HepG2 (cell line): Measurements from ENCODE around the gene SLCO4A1. TPM values are rescaled to one million over a fixed set of nuclear protein-coding genes. Genes with fewer than 3 reads are reported as not detected.

Experiments
- CCAR2 ChIP-seq: fragments of 200-400 bp; formaldehyde crosslinking; optimal IDR thresholded peaks from 2 replicates; pipeline ENCODE3; 2018; ENCODE audit warnings: low read depth, mild to moderate bottlenecking, low read length, moderate library complexity
- CREM ChIP-seq, 2 experiments: sonication (generic) in 1 of 2; formaldehyde crosslinking in 1 of 2; IDR thresholded peaks; 2 replicates each; pipeline versions ENCODE4 v1.4.0 to v1.6.1; 2016 to 2020; ENCODE audit warnings: antibody characterized with exemption in 1 of 2, mild to moderate bottlenecking in 1 of 2, missing genetic modification reagents in 1 of 2
- NCOR1 ChIP-seq: fragments of 200-600 bp; sonication (generic); IDR thresholded peaks from 2 replicates; pipeline ENCODE4 v1.7.0; 2017; ENCODE audit warnings: antibody characterized with exemption, low read length, borderline replicate concordance
- POLR2AphosphoS5 ChIP-seq: IDR thresholded peaks from 2 replicates; pipeline ENCODE4 v1.6.1; 2012; ENCODE audit warnings: low read depth, low read length
- SATB2 ChIP-seq: sonication (generic); formaldehyde crosslinking; IDR thresholded peaks from 2 replicates; pipeline ENCODE4 v1.5.0; 2020; ENCODE audit warnings: missing genetic modification reagents
- SOX5 ChIP-seq: IDR thresholded peaks from 2 replicates; pipeline ENCODE4 v1.6.1; 2016; ENCODE audit warnings: borderline replicate concordance
- TBX3 ChIP-seq: fragments of 450-650 bp; IDR thresholded peaks from 2 replicates; pipeline ENCODE4 v1.6.1; 2017; ENCODE audit warnings: antibody characterized with exemption, mild to moderate bottlenecking, inconsistent platforms, borderline replicate concordance
- TOPORS ChIP-seq: sonication (generic); formaldehyde crosslinking; IDR thresholded peaks from 2 replicates; pipeline ENCODE4 v1.8.0; 2023; ENCODE audit warnings: mild to moderate bottlenecking, missing genetic modification reagents
- ZBTB3 ChIP-seq: sonication (generic); formaldehyde crosslinking; IDR thresholded peaks from 2 replicates; pipeline ENCODE4 v1.4.0; 2020; ENCODE audit warnings: low read depth, mild to moderate bottlenecking, moderate library complexity, missing genetic modification reagents, borderline replicate concordance
- ZMAT5 ChIP-seq: sonication (generic); formaldehyde crosslinking; IDR thresholded peaks from 2 replicates; pipeline ENCODE4 v1.5.0; 2020; ENCODE audit warnings: mild to moderate bottlenecking, low read depth, missing genetic modification reagents, borderline replicate concordance
- ZNF138 ChIP-seq: sonication (generic); formaldehyde crosslinking; IDR thresholded peaks from 2 replicates; pipeline ENCODE4 v1.5.0; 2020; ENCODE audit warnings: mild to moderate bottlenecking, low read depth, missing genetic modification reagents
- ZNF205 ChIP-seq: IDR thresholded peaks from 2 replicates; pipeline ENCODE4 v1.6.1; 2018; ENCODE audit warnings: missing biosample characterization, missing genetic modification reagents
- ZNF264 ChIP-seq: sonication (generic); formaldehyde crosslinking; IDR thresholded peaks from 2 replicates; pipeline ENCODE4 v1.4.0; 2020; ENCODE audit warnings: missing genetic modification reagents
- ZNF292 ChIP-seq: sonication (generic); formaldehyde crosslinking; IDR thresholded peaks from 2 replicates; pipeline ENCODE4 v1.8.1; 2022; ENCODE audit warnings: mild to moderate bottlenecking, low read depth, missing genetic modification reagents, borderline replicate concordance
- ZNF614 ChIP-seq: IDR thresholded peaks from 2 replicates; pipeline ENCODE4 v1.6.1; 2018; ENCODE audit warnings: missing biosample characterization, missing genetic modification reagents, inconsistent platforms, borderline replicate concordance
- ZNF703 ChIP-seq: sonication (generic); formaldehyde crosslinking; IDR thresholded peaks from 2 replicates; pipeline ENCODE4 v1.5.1; 2020; ENCODE audit warnings: missing genetic modification reagents, mild to moderate bottlenecking, moderate library complexity, borderline replicate concordance
- ZNF792 ChIP-seq: IDR thresholded peaks from 2 replicates; pipeline ENCODE4 v1.6.1; 2016
- polyA plus RNA-seq, 8 experiments: library from polyadenylated mRNA; depleted of rRNA in 3 of 8; stranded (reverse) in 7 of 8; unstranded in 1 of 8; fragments of >200 nt; fragmentation: Illumina TruSeq in 4 of 8; extraction: Trizol in 4 of 8; gene quantifications; 2 replicates each; pipeline versions ENCODE4 v1.2.1 to v1.2.3, GENCODE V29; 2011 to 2016; ENCODE audit warnings: low read depth in 4 of 8, missing spikeins in 1 of 8, mixed read lengths in 1 of 8; ENCODE audit not compliant: insufficient read depth in 1 of 8
- total RNA-seq, 5 experiments: library from RNA; depleted of rRNA; stranded (reverse); fragments of >200 nt; fragmentation: Illumina TruSeq; extraction: Trizol; gene quantifications; 2 replicates each; pipeline ENCODE4 v1.2.3, GENCODE V29; 2016; ENCODE audit warnings: low read depth in 1 of 5
- TF ChIP-seq, protein P1 (sequence below): sonication (generic); IDR thresholded peaks from 2 replicates; pipeline ENCODE4 v1.6.1; 2016; ENCODE audit warnings: low read depth, borderline replicate concordance
- TF ChIP-seq, protein P2 (sequence below): sonication (generic); formaldehyde crosslinking; IDR thresholded peaks from 2 replicates; pipeline ENCODE4 v1.8.0; 2022; ENCODE audit warnings: missing genetic modification reagents, mild to moderate bottlenecking, inconsistent platforms, borderline replicate concordance
- TF ChIP-seq, protein P3 (sequence below): sonication (generic); formaldehyde crosslinking; conservative IDR thresholded peaks from 2 replicates; pipeline ENCODE4 v1.4.0; 2020; ENCODE audit warnings: mild to moderate bottlenecking, missing genetic modification reagents, moderate library complexity
- TF ChIP-seq, protein P4 (sequence below): sonication (generic); formaldehyde crosslinking; IDR thresholded peaks from 2 replicates; pipeline ENCODE4 v1.8.1; 2023; ENCODE audit warnings: mild to moderate bottlenecking, moderate library complexity, missing genetic modification reagents

SLCO4A1 gene
- total and polyA plus RNA-seq, 2 of the 13 experiments (the other 11 are each of a cell fraction or from before 2014, with no cell fraction given): 55.5 to 112 TPM

- TF ChIP-seq POLR2AphosphoS5: no peak
- TF ChIP-seq CREM (IDR thresholded peaks at IDR 0.05): peak; percentile 80; the same call in 1 of the 2 replicates
- no peak for TF ChIP-seq CREM (CRISPR knock-in tag; IDR thresholded peaks at IDR 0.05)
- TF ChIP-seq ZBTB3: 0 out of 2 replicates have a peak, but pooled peaks have one; percentile 74
- TF ChIP-seq, protein P1, sequence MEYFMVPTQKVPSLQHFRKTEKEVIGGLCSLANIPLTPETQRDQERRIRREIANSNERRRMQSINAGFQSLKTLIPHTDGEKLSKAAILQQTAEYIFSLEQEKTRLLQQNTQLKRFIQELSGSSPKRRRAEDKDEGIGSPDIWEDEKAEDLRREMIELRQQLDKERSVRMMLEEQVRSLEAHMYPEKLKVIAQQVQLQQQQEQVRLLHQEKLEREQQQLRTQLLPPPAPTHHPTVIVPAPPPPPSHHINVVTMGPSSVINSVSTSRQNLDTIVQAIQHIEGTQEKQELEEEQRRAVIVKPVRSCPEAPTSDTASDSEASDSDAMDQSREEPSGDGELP: peak; percentile 12; the same call in 1 of the 2 replicates
- TF ChIP-seq NCOR1: peak; percentile 57; the same call in 1 of the 2 replicates
- peak; percentile 40; the same call in 1 of the 2 replicates for TF ChIP-seq TBX3
- TF ChIP-seq ZNF614 (CRISPR knock-in tag): peak; percentile 67; the same call in 1 of the 2 replicates
- TF ChIP-seq ZMAT5: no peak
- 0 out of 2 replicates have a peak, but pooled peaks have one; percentile 29 for TF ChIP-seq ZNF703 (CRISPR knock-in tag)
- TF ChIP-seq, protein P2, sequence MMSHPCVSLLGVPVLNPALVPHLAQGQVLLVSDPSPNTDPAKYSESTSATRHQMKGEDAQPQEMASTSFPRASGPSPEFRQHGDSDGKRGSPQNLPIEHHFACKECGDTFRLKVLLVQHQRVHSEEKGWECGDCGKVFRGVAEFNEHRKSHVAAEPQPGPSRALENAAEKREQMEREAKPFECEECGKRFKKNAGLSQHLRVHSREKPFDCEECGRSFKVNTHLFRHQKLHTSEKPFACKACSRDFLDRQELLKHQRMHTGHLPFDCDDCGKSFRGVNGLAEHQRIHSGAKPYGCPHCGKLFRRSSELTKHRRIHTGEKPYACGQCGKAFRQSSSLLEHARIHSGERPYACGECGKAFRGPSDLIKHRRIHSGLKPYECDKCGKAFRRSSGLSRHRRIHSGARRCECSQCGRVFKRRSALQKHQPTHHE (CRISPR knock-in tag): 0 out of 2 replicates have a peak, but pooled peaks have one; percentile 77
- peak; percentile 17 for TF ChIP-seq CCAR2
- TF ChIP-seq ZNF264: peak; percentile 70; the same call in 1 of the 2 replicates
- peak; percentile 37; the same call in 1 of the 2 replicates for TF ChIP-seq SATB2 (CRISPR knock-in tag)
- TF ChIP-seq ZNF792 (CRISPR knock-in tag): peak; percentile 41; the same call in 1 of the 2 replicates
- TF ChIP-seq ZNF292 (CRISPR knock-in tag): peak; percentile 89; the same call in 1 of the 2 replicates
- TF ChIP-seq, protein P3, sequence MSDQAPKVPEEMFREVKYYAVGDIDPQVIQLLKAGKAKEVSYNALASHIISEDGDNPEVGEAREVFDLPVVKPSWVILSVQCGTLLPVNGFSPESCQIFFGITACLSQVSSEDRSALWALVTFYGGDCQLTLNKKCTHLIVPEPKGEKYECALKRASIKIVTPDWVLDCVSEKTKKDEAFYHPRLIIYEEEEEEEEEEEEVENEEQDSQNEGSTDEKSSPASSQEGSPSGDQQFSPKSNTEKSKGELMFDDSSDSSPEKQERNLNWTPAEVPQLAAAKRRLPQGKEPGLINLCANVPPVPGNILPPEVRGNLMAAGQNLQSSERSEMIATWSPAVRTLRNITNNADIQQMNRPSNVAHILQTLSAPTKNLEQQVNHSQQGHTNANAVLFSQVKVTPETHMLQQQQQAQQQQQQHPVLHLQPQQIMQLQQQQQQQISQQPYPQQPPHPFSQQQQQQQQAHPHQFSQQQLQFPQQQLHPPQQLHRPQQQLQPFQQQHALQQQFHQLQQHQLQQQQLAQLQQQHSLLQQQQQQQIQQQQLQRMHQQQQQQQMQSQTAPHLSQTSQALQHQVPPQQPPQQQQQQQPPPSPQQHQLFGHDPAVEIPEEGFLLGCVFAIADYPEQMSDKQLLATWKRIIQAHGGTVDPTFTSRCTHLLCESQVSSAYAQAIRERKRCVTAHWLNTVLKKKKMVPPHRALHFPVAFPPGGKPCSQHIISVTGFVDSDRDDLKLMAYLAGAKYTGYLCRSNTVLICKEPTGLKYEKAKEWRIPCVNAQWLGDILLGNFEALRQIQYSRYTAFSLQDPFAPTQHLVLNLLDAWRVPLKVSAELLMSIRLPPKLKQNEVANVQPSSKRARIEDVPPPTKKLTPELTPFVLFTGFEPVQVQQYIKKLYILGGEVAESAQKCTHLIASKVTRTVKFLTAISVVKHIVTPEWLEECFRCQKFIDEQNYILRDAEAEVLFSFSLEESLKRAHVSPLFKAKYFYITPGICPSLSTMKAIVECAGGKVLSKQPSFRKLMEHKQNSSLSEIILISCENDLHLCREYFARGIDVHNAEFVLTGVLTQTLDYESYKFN: peak; percentile 96
- TF ChIP-seq, protein P4, sequence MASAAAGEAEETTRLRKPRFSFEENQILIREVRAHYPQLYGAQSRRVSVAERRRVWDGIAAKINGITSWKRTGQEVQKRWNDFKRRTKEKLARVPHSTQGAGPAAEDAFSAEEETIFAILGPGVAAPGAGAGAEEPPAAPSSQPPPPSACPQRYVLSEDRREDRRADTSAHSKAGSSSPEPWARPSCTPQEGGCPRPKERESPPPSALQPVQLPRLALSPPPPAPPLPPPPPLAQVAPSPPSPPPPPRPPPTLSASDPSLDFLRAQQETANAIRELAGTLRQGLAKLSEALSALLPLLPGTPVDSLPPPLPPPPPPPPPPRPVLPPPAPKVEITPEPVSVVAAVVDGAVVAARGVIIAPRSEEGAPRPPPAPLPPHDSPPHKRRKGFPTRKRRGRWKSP (CRISPR knock-in tag): 0 out of 2 replicates have a peak, but pooled peaks have one; percentile 13
- TF ChIP-seq SOX5 (CRISPR knock-in tag): peak; percentile 90
- peak; percentile 91 for TF ChIP-seq ZNF205
- TF ChIP-seq TOPORS (CRISPR knock-in tag): no peak
- TF ChIP-seq ZNF138 (CRISPR knock-in tag): no peak
Observed at GRCh38 chr20:62639765-62640164, 2.5 kb upstream of the SLCO4A1 start (continued).
